NCI-H446 (cell line): ENCODE measurements around the gene MRPL10.

Experiments used
- DNase-seq, 2 experiments: peaks; one replicate each; lab custom pipeline; 2025; lab: John Stamatoyannopoulos, UW

The MRPL10 gene

GRCh38 chr17:47857551-47858455, 26.5 kb upstream of the MRPL10 start:
- no peak for DNase-seq

- no peak for DNase-seq
Measured at GRCh38 chr17:47856830-47857229, 25.5 kb upstream of the MRPL10 start.

- no peak for DNase-seq
Measured at GRCh38 chr17:47855737-47856136, 24.4 kb upstream of the MRPL10 start.

- DNase-seq: no peak
Measured at GRCh38 chr17:47853616-47854015, 22.3 kb upstream of the MRPL10 start.

GRCh38 chr17:47852113-47852949, 21.0 kb upstream of the MRPL10 start:
- no peak for DNase-seq

- DNase-seq: no peak
Measured at GRCh38 chr17:47851764-47852112, 20.4 kb upstream of the MRPL10 start.

GRCh38 chr17:47850692-47851573, 19.6 kb upstream of the MRPL10 start, which contains the start of gene SP6:
SP6 (minus strand) TSS chr17:47851163; CDS start chr17:47848429, 2,734 bp downstream.
- no peak for DNase-seq

- DNase-seq: no peak
Measured at GRCh38 chr17:47850373-47850691, 19.0 kb upstream of the MRPL10 start.

GRCh38 chr17:47848198-47848513, 16.8 kb upstream of the MRPL10 start:
- no peak for DNase-seq

- DNase-seq: no peak
Measured at GRCh38 chr17:47847341-47848197, 16.2 kb upstream of the MRPL10 start.

- DNase-seq: no peak
Measured at GRCh38 chr17:47846716-47847340, 15.5 kb upstream of the MRPL10 start.

GRCh38 chr17:47845716-47846075, 14.4 kb upstream of the MRPL10 start:
- DNase-seq: no peak

- no peak for DNase-seq
Measured at GRCh38 chr17:47844814-47845715, 13.7 kb upstream of the MRPL10 start.

GRCh38 chr17:47844227-47844626, 12.9 kb upstream of the MRPL10 start:
- no peak for DNase-seq

- no peak for DNase-seq
Measured at GRCh38 chr17:47843391-47843730, 12.0 kb upstream of the MRPL10 start.

- DNase-seq: no peak
Measured at GRCh38 chr17:47841488-47842291, 10.3 kb upstream of the MRPL10 start.

GRCh38 chr17:47840742-47841487, 9.6 kb upstream of the MRPL10 start, which contains the start of gene SCRN2:
SCRN2 (minus strand) TSS chr17:47841273; CDS start chr17:47840843, 430 bp downstream.
- peak; percentile 57 to 86 for DNase-seq
